ENCODE results near the gene TGFBR2. TPM values are rescaled to one million over a fixed set of nuclear protein-coding genes. Genes with fewer than 3 reads are reported as not detected.
"Not testable (repeated sequence)": the region's sequence is repeated elsewhere in the genome, so short reads cannot be mapped to it uniquely, and the experiment has no call there.

TGFBR2 gene
- polyA plus RNA-seq, 1 of the 3 experiments (the other 2 are of a cell fraction) = 48.3 TPM

DNA sequence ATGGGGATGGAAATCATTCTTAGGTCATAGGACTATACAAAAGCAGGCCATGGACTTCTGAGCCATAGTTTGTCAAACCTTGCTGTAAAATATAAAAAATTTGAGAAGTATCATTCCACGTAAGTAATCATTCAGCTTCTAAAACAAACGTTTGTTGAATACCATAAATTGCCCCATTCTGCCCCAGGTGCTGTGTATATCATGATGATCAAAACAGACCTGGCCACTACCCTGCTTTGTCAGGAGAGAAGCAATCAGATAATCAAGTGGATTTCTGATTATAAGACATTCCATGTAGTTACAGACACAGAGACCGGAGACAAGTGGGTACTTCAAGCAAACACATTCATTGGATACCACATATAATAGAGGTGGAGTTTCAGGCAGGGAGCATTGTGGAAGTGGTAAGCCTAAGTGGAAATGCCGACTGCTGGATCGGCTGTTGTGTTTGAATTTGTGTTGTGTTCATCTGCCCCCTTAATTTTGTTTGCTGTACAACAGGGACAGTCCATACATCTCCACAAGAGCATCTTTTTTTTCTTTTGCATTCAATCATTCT lies 61.7 kb downstream of the TGFBR2 start:
- Histone ChIP-seq H3K36me3 (replicated peaks in 1 of 2; ENCODE audit: control insufficient read depth in 1 of 2, insufficient read depth in 2 of 2, low read length in 1 of 2) (peaks cover 22 to 64% of the 10 kb centered on the region in 2 experiments), H3K27me3 (ENCODE audit: insufficient read depth) (no peaks in the 10 kb centered on the region), H3F3A (replicated peaks; ENCODE audit: insufficient read depth) (no peaks in the 10 kb centered on the region), H2AFZ (ENCODE audit: low read depth) (no peak overlapping the region), H4K20me1 (ENCODE audit: insufficient read depth) (no peaks in the 10 kb centered on the region), H3K9ac (no peak overlapping the region), H3K27ac (ENCODE audit: low read depth in 2 of 2, low read length in 1 of 2) (no peak overlapping the region), H3K4me3 (ENCODE audit: low read depth in 2 of 2, low read length in 1 of 2) (no peak overlapping the region), H3K9me2 (no peaks in the 10 kb centered on the region), H3K4me1 (ENCODE audit: control insufficient read depth in 1 of 2, insufficient read depth in 2 of 2, low read depth in 1 of 2, low read length in 1 of 2) (peaks cover 0 to 30% of the 10 kb centered on the region in 2 experiments; a peak in 3 of 4 replicates), H3K4me2 (no peak overlapping the region), H3K9me3 (no peaks in the 10 kb centered on the region), H3K79me2 (ENCODE audit: insufficient read depth) (peaks cover 56% of the 10 kb centered on the region)
- CTCF ChIA-PET = no interaction called here
- TF ChIP-seq, protein P1, sequence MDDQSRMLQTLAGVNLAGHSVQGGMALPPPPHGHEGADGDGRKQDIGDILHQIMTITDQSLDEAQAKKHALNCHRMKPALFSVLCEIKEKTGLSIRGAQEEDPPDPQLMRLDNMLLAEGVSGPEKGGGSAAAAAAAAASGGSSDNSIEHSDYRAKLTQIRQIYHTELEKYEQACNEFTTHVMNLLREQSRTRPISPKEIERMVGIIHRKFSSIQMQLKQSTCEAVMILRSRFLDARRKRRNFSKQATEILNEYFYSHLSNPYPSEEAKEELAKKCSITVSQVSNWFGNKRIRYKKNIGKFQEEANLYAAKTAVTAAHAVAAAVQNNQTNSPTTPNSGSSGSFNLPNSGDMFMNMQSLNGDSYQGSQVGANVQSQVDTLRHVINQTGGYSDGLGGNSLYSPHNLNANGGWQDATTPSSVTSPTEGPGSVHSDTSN (IDR thresholded peaks at IDR 0.05) = no peak
- 0 out of 2 replicates have a peak, but pooled peaks have one; percentile 11 for TF ChIP-seq GATA2 (CRISPR knock-in tag; IDR thresholded peaks at IDR 0.05)
- POLR2A ChIA-PET = no interaction called here
- WGBS (ENCODE audit: low lambda C conversion rate) = 88% methylated on average over 5 of the region's 5 CpGs
- peak; percentile 6 for DNase-seq

DNA sequence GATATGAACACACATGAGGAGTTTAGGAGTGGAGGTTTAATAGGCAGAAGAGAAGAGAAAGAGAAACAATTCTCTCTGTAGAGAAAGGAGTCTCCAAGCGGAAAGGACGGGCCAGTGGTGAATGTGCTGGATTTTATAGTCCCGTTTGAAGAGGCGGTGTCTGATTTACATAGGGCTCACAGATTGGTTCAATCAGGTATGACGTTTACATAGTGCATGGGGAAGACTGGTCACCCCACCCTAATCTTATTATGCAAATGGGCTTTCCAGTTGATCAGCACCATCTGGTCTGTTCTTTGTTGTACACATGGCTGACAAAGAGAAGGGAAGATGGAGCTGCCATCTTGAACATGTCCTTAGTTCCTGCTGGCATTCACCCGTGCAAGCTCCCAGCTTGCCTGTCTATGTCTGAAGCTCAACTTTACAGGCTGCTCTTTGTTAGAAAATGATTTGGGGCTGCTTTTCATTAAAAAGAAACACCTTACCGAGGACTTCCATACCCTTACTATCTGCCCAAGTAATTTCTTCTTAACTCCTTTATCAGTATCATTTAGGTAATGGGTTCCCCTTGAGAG lies 63.0 kb downstream of the TGFBR2 start:
- H4K20me1 ChIP-seq (ENCODE audit: insufficient read depth); H3K9me3 ChIP-seq; POLR2A ChIA-PET; H3K9me2 ChIP-seq; H3K9ac ChIP-seq; H3K4me2 ChIP-seq; H3K4me3 ChIP-seq (ENCODE audit: low read depth in 2 of 2, low read length in 1 of 2); CTCF ChIA-PET; H2AFZ ChIP-seq (ENCODE audit: low read depth); H3F3A ChIP-seq (replicated peaks; ENCODE audit: insufficient read depth); DNase-seq; H3K27ac ChIP-seq (ENCODE audit: low read depth in 2 of 2, low read length in 1 of 2); H3K27me3 ChIP-seq (ENCODE audit: insufficient read depth): not testable (repeated sequence)
- Histone ChIP-seq H3K4me1 (ENCODE audit: control insufficient read depth in 1 of 2, insufficient read depth in 2 of 2, low read depth in 1 of 2, low read length in 1 of 2) (peaks cover 0 to 27% of the 10 kb centered on the region in 2 experiments; a peak in 3 of 4 replicates), H3K79me2 (ENCODE audit: insufficient read depth) (peaks cover 58% of the 10 kb centered on the region), H3K36me3 (replicated peaks in 1 of 2; ENCODE audit: control insufficient read depth in 1 of 2, insufficient read depth in 2 of 2, low read length in 1 of 2) (peaks cover 31 to 71% of the 10 kb centered on the region in 2 experiments)
- 96% methylated on average over 7 of the region's 7 CpGs for WGBS (ENCODE audit: low lambda C conversion rate)

DNA sequence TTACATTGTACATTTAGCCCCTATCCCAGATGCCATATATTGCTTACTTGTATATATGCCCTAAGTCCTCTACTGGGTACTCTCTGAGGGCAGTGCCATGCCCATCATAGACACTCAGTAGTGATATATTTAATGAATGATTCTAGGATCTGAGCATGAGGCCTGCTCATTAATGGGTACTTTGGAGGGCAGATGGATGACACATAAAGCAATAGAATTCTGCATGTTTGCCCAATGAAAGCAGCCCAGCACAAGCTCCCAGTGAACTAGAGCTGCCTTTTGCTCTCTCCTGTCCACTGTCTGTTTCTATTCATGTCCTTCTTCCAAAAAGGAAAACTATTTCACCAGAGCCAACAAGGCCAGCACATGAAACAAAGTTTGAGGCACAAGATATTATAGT lies 63.9 kb downstream of the TGFBR2 start:
- peaks cover 0 to 19% of the 10 kb centered on the region in 2 experiments; a peak in 3 of 4 replicates for H3K4me1 ChIP-seq (ENCODE audit: control insufficient read depth in 1 of 2, insufficient read depth in 2 of 2, low read depth in 1 of 2, low read length in 1 of 2)
- H3K27me3 ChIP-seq (ENCODE audit: insufficient read depth) = no peaks in the 10 kb centered on the region
- peaks cover 59% of the 10 kb centered on the region for H3K79me2 ChIP-seq (ENCODE audit: insufficient read depth)
- no peak overlapping the region for H3K27ac ChIP-seq (ENCODE audit: low read depth in 2 of 2, low read length in 1 of 2)
- H3F3A ChIP-seq (replicated peaks; ENCODE audit: insufficient read depth) = no peaks in the 10 kb centered on the region
- H3K9me2 ChIP-seq = no peaks in the 10 kb centered on the region
- H3K4me3 ChIP-seq (ENCODE audit: low read depth in 2 of 2, low read length in 1 of 2) = no peak overlapping the region
- no peak overlapping the region for H2AFZ ChIP-seq (ENCODE audit: low read depth)
- no peak overlapping the region for H3K4me2 ChIP-seq
- DNase-seq = no peak
- no peaks in the 10 kb centered on the region for H3K9me3 ChIP-seq
- peaks cover 34 to 71% of the 10 kb centered on the region in 2 experiments for H3K36me3 ChIP-seq (replicated peaks in 1 of 2; ENCODE audit: control insufficient read depth in 1 of 2, insufficient read depth in 2 of 2, low read length in 1 of 2)
- no peaks in the 10 kb centered on the region for H4K20me1 ChIP-seq (ENCODE audit: insufficient read depth)
- ChIA-PET CTCF (no interaction called here), POLR2A (no interaction called here)
- no peak overlapping the region for H3K9ac ChIP-seq
- TF ChIP-seq FOXJ3 (CRISPR knock-in tag; IDR thresholded peaks at IDR 0.05) = no peak
- no peak for TF ChIP-seq EP300 (IDR thresholded peaks at IDR 0.05; ENCODE audit: borderline replicate concordance in 1 of 2, low read depth in 1 of 2, low read length in 1 of 2)
- TF ChIP-seq FOSL2 (IDR thresholded peaks at IDR 0.05; ENCODE audit: borderline replicate concordance, low read depth) = no peak
- TF ChIP-seq RXRA (IDR thresholded peaks at IDR 0.05; ENCODE audit: borderline replicate concordance, low read depth) = no peak
- no peak for TF ChIP-seq ZBTB33 (IDR thresholded peaks at IDR 0.05; ENCODE audit: borderline replicate concordance, low read depth)
- TF ChIP-seq FOXM1 (IDR thresholded peaks at IDR 0.05; ENCODE audit: low read depth) = no peak
- no peak for TF ChIP-seq TAF1 (IDR thresholded peaks at IDR 0.05; ENCODE audit: borderline replicate concordance, low read depth, low read length)
- no peak for TF ChIP-seq YY1 (IDR thresholded peaks at IDR 0.05; ENCODE audit: low read depth)
- TF ChIP-seq TCF12 (IDR thresholded peaks at IDR 0.05) = no peak
- TF ChIP-seq, protein P2, sequence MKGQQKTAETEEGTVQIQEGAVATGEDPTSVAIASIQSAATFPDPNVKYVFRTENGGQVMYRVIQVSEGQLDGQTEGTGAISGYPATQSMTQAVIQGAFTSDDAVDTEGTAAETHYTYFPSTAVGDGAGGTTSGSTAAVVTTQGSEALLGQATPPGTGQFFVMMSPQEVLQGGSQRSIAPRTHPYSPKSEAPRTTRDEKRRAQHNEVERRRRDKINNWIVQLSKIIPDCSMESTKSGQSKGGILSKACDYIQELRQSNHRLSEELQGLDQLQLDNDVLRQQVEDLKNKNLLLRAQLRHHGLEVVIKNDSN (IDR thresholded peaks at IDR 0.05; ENCODE audit: borderline replicate concordance, low read depth) = no peak
- TF ChIP-seq EZH2phosphoT487 (IDR thresholded peaks at IDR 0.05; ENCODE audit: borderline replicate concordance, low read depth) = no peak
- no peak for TF ChIP-seq GABPA (IDR thresholded peaks at IDR 0.05; ENCODE audit: low read depth)
- no peak for TF ChIP-seq JUND (IDR thresholded peaks at IDR 0.05)
